GM21723 (cell line): ENCODE data around the gene MST1.
"Not testable (repeated sequence)": the region's sequence is repeated elsewhere in the genome, so short reads cannot be mapped to it uniquely, and the experiment has no call there.

Source experiments
- ATAC-seq: cut with Tn5 transposase; IDR thresholded peaks from one replicate; pipeline ENCODE4 v1.9.1; 2021; ENCODE audit warnings: mild to moderate bottlenecking, moderate library complexity; ENCODE audit not compliant: unreplicated experiment

Gene MST1

GRCh38 chr3:49701388-49702077, 12.3 kb upstream of the MST1 start:
- ATAC-seq, result no peak

- no peak for ATAC-seq
Measured at GRCh38 chr3:49700453-49701128, 11.3 kb upstream of the MST1 start.

- ATAC-seq, result no peak
Measured at GRCh38 chr3:49700014-49700413, 10.7 kb upstream of the MST1 start.

DNA sequence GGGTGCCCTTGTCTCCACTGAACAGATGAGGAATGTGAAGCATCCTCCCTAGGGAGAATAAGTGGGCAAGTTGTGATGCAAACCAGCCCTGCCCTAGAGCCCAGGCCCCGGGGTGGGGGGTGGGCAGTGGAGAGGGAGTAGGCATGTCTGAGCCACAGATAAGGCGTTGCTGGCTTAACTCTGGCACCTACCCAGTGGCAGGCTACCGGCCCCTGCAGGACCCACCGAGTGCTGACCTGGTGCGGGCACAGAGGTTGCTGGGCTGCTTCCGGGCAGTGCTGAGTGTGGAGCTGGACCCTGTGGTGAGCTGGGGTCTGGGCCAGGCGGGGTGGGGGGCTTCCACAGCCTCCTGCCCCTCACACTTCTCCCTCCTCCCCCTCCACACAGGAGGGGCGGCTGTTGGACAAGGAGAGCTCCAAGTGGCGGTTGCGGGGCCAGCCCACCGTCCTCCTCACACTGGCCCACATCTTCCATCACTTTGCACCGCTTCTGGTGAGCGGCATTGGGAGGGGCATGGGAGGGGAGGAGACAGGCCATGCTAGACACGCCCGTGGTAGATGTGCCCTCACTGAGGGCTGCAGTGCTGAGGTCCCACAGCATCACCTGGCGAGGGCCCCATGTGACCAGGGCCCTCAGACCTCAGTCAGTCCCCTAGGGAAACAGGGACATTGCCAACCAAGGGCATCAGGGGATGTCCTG, 10.2 kb upstream of the MST1 start:
- ATAC-seq, result no peak

GRCh38 chr3:49695350-49696015, 6.2 kb upstream of the MST1 start:
- not testable (repeated sequence) for ATAC-seq

DNA sequence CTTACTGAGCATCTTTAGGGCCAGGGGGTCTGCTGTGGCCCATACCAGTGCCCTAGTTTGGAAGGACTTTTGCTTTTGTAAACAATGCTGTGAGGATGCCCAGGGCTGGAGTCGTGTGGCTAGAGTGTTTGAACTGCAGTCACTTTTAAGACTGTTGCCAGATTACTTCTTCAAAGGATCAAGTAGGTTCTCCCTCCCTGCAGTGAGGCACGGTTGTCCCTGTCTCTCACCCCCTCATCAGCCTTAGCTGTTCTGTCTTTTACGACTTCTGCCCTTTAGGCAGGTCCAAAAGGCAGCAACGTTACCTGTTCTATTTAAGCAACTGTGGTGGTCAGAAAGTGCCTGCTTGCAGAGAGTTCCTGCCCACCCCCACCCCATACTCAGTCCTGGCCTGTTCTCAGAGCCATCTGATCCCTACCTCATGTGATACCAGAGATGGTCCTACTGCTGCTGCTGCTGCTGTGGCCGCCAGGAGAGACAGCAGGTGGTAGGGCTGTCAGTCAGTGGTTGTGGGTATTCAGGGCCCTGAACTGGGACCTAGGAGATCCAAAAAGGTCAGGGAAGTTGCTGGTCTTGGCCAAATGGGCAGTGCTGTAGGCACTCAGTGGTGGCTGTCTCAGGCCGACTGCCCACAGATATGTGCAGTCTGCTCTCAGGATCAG, 5.3 kb upstream of the MST1 start:
- not testable (repeated sequence) for ATAC-seq

DNA sequence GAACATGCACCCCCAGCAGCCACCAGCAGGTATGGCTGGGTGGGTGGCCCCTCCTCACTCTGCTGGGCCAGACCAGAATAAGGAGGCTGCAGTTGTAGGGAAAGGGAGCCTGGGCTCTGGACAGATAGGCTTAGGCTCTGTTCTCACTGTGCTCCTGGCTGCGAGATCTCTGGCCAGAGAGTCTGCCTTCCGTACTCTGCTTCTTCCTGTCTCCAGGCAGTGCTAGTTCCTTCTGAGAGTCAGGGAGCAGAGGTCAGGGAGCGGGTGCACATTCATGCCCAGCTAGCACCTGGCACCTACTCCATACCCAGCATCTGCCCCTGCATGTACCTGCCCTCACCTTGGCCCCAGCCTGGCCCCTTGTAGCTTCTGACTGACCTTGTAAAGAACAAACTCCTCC, 2.2 kb upstream of the MST1 start:
- not testable (repeated sequence) for ATAC-seq

- ATAC-seq, result not testable (repeated sequence)
Measured at GRCh38 chr3:49690856-49691255, 1.6 kb upstream of the MST1 start.

DNA sequence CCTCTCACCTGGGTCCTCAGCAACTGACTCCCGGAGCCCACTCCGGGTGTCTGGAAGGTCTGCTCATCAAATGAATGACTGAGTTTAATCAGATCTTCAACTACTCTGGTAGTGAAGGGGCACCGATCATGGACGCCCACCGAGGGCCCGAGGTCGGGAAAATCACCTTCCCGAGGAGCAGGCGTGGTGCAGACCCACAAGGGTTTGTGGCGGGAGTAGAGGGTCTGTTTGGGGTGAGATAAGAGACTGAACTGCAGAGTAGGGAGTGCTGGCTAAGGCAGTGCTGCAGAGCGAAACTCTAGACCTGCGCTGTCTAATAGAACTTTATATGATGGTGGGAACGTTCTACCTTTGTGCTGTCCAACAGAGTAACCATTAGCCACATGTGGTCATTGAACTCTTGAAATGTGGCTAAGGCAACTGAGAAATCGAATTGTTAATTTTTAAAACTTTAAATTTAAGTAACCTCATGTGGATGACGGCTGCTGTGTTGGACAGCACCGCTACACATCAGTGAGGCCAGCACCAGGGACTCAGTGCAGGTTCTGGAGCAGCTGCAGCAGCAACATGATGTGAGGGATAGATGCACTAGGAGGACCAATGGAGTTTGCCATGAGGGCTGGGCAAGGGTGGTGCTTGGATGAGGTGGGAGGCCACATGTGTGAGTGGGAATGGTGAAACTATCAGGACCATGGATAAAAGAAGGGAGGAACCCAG, 792 bp upstream of the MST1 start:
- ATAC-seq, result not testable (repeated sequence)

DNA sequence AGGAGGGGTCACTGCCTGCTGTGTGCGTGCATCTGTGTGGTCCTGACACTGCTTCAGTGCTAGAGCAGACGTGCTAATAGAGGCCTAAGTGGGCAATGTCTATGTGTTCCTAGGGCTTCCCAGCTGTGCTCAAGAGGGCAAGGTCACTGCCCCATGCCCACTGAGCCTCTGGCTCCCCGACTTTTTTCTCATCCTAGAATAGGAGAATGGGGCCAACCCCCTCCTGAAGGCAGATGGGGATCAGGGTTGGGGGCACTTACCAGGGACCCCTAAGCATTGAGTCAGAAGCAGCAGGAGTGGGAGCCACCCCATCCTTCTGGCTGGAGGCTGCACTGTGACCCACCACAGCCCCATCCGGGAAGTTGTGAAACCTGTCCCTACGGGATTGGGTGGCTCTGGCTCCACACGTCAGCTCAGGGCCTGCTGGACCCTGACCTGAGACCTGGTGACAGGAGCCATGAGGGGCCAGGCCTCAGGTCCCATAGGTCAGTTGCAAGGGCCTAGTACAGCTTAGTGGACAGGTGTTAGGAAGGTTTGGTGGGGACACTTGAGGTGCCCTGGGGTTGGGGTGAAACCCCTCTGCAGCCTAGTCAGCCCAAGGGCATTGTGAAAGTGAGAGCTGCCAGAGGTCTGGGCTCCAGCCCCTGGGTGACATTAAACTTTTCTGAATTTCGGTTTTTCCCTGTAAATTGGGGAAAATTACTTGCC, 782 bp downstream of the MST1 start:
- peak; percentile 13 for ATAC-seq

- not testable (repeated sequence) for ATAC-seq
Measured at GRCh38 chr3:49687424-49687795, 1.9 kb downstream of the MST1 start.

DNA sequence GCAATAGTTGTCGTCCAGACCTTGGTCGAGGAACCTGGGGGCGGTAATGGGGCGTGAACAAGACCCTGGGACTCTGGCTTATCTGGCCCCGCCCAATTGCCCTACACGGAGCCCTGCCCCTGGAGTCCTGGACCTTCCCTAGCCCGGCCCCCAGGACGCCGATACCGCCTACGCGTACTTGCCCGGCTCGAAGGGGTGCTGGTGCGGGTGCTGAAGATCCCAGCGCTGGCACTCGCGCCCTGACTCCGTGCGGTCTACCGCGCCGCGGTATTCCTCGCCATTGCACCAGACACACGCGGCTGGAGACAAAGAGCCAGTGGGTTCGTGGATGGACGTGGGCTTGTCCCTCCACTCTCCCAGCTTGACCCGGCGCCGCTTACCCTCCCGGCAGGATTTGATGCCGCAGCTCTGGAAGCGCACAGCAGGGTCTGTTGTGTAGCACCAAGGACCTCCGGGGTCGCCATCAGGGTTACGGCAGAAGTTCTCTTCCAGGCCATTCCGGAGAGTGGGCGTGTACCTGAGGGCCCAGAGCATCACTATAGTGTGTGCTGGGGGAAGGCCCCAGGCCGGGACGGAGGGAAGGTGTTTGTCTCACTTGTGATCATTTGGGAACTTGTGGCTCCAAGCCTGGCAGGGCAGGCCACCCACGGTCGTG, 2.4 kb downstream of the MST1 start:
- ATAC-seq, result not testable (repeated sequence)

GRCh38 chr3:49686346-49686745, 2.9 kb downstream of the MST1 start:
- not testable (repeated sequence) for ATAC-seq

GRCh38 chr3:49685846-49686245, 3.4 kb downstream of the MST1 start:
- ATAC-seq, result not testable (repeated sequence)

- ATAC-seq, result not testable (repeated sequence)
Measured at GRCh38 chr3:49685103-49685502, 4.2 kb downstream of the MST1 start.

- ATAC-seq, result not testable (repeated sequence)
Measured at GRCh38 chr3:49684453-49684852, 4.8 kb downstream of the MST1 start.

DNA sequence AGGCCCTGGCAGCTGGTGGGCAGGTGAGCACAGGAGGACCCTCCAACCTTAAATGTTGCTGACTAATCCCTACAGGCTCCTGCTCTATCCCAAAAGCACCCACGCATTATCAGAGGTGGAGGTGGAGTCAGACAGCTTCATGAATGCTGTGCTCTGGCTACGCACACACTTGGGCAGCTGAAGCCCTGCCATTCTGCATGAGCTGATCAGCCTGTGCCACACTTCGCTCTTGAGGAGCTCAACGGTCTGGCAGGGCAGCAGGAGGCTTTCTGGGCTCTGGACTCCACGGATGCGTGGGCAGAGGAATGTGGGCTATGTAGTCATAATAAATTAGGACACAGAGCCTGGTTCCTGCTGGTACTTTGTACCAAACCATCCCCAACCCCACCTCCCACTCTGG, 6.1 kb downstream of the MST1 start:
- ATAC-seq, result no peak

DNA sequence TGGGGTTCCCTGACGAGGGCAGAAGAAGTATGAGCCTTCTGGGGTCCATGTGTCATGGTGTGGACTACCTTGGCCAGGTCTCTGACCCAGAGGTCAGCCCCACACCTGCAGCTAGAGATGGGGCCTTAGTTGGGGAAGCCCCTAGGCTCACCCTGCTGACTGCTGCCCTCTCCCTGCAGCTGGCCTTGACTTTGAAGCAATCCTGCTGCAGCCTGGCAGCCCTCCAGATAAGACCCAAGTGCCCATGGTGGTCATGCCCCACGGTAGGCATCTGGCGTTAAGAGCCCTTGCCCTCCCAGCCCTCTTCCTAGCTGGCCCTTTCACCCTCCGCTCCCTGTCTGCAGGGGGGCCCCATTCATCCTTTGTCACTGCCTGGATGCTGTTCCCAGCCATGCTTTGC, 7.7 kb downstream of the MST1 start:
- no peak for ATAC-seq

DNA sequence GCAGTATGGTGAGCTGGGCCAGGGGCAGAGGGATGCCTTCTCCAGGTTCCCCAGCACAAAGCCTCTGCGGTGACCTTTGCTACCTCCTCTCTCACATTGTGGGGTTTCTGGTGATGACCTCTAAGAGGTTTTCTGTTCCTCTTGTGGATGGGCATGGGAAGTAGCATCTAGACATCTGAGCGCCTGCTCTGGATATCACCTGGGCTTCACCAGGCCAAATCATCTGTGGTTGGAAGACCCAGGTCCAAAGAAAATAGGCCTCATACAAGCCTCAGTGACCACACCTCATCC, 8.1 kb downstream of the MST1 start:
- ATAC-seq, result no peak
